VCaP (cell line): ENCODE measurements around the gene PYY.
"Not testable (repeated sequence)": the region's sequence is repeated elsewhere in the genome, so short reads cannot be mapped to it uniquely, and the experiment has no call there.

Experiments used
- H3K27ac ChIP-seq: fragments of 450-650 bp; 2 replicates; pipeline ENCODE4 v1.5.1; 2017
- CTCF ChIP-seq: fragments of 450-650 bp; conservative IDR thresholded peaks from 2 replicates; pipeline ENCODE4 v1.5.1; 2017; ENCODE audit warnings: mild to moderate bottlenecking, moderate library complexity

Gene PYY

GRCh38 chr17:43950554-43950953 is 3.2 kb downstream of the PYY start:
- TF ChIP-seq CTCF, result no peak
- H3K27ac ChIP-seq, result no peak overlapping the region

GRCh38 chr17:43949781-43950180 is 4.0 kb downstream of the PYY start:
- TF ChIP-seq CTCF, result no peak
- H3K27ac ChIP-seq, result no peak overlapping the region

- TF ChIP-seq CTCF, result no peak
- H3K27ac ChIP-seq, result no peak overlapping the region
These were observed 7.0 kb downstream of the PYY start for GRCh38 chr17:43946781-43947180.

GRCh38 chr17:43945074-43945829 is 8.5 kb downstream of the PYY start:
- no peak overlapping the region for H3K27ac ChIP-seq
- TF ChIP-seq CTCF, result no peak

GRCh38 chr17:43942051-43942685 is 11.6 kb downstream of the PYY start, which contains the start of gene PPY:
PPY (minus strand) TSS chr17:43942476; CDS start chr17:43941654, 822 bp downstream.
- no peak for TF ChIP-seq CTCF
- H3K27ac ChIP-seq, result no peak within 1 kb of the TSS

- H3K27ac ChIP-seq, result no peak overlapping the region
- peak; percentile 53 for TF ChIP-seq CTCF
These were observed 13.1 kb downstream of the PYY start for GRCh38 chr17:43940630-43941029.

- no peak for TF ChIP-seq CTCF
- H3K27ac ChIP-seq, result no peak overlapping the region
These were observed 13.9 kb downstream of the PYY start for GRCh38 chr17:43939886-43940285.

GRCh38 chr17:43939452-43939851 is 14.3 kb downstream of the PYY start:
- H3K27ac ChIP-seq, result not testable (repeated sequence)
